GM23338 (cell line): ENCODE data around the gene TECTB.

Experiments
- EZH2 ChIP-seq: fragments of 200-600 bp; sonication (generic); IDR thresholded peaks from one replicate; pipeline ENCODE4 v1.8.0; 2017; ENCODE audit warnings: antibody characterized with exemption, mild to moderate bottlenecking, low read depth; ENCODE audit not compliant: unreplicated experiment
- EZH2phosphoT487 ChIP-seq: fragments of 200-600 bp; sonication (generic); IDR thresholded peaks from one replicate; pipeline ENCODE4 v1.8.1; 2018; ENCODE audit warnings: antibody characterized with exemption; ENCODE audit not compliant: unreplicated experiment
- POLR2AphosphoS5 ChIP-seq: IDR thresholded peaks from 2 replicates; pipeline ENCODE4 v1.6.1; 2016; ENCODE audit warnings: antibody characterized with exemption, low read depth
- TF ChIP-seq, protein P1 (sequence below), 2 experiments: fragments of 200-600 bp in 1 of 2; sonication (generic) in 1 of 2; conservative IDR thresholded peaks; 2 replicates each; pipeline versions ENCODE4 v1.5.1 to v1.6.1; 2016 to 2017; ENCODE audit warnings: antibody characterized with exemption in 2 of 2, low read depth in 2 of 2, mild to moderate bottlenecking in 2 of 2, moderate library complexity in 1 of 2

DNA sequence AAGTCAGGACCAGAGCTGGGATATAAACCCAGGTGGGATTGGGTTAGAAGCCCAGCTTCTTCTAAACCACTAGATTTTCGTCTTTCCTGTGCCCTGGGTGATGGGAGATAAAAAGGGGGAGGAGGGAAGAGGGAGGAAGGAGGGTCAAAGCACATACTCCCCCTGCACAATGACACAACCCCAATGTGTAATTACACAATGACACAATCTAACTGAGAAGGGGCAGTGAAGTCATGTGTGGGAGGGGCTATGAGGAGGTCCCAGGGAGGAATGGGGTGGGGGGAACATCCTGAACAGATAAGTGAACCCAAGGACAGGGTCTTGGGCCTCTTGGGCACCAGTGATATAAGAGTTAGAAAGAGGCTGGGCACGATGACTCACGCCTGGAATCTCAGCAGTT lies 44.5 kb downstream of the TECTB start:
- TF ChIP-seq, protein P1, sequence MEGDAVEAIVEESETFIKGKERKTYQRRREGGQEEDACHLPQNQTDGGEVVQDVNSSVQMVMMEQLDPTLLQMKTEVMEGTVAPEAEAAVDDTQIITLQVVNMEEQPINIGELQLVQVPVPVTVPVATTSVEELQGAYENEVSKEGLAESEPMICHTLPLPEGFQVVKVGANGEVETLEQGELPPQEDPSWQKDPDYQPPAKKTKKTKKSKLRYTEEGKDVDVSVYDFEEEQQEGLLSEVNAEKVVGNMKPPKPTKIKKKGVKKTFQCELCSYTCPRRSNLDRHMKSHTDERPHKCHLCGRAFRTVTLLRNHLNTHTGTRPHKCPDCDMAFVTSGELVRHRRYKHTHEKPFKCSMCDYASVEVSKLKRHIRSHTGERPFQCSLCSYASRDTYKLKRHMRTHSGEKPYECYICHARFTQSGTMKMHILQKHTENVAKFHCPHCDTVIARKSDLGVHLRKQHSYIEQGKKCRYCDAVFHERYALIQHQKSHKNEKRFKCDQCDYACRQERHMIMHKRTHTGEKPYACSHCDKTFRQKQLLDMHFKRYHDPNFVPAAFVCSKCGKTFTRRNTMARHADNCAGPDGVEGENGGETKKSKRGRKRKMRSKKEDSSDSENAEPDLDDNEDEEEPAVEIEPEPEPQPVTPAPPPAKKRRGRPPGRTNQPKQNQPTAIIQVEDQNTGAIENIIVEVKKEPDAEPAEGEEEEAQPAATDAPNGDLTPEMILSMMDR (conservative IDR thresholded peaks at IDR 0.05; ENCODE audit: low read depth in 2 of 2), result no peak
- TF ChIP-seq EZH2phosphoT487, result no peak
- TF ChIP-seq EZH2, result no peak
- TF ChIP-seq POLR2AphosphoS5, result no peak
